Stimulated activated CD4-positive, alpha-beta T cell treated with anti-CD3 and anti-CD28 coated beads, Interleukin-4, amount 100 ng/mL, for 1 hour (primary cell): ENCODE measurements around the gene ACTN1.

ENCODE experiments used
- DNase-seq: peaks from one replicate; pipeline ENCODE4 v3.0.0-alpha.2; 2020

ACTN1 gene

DNA sequence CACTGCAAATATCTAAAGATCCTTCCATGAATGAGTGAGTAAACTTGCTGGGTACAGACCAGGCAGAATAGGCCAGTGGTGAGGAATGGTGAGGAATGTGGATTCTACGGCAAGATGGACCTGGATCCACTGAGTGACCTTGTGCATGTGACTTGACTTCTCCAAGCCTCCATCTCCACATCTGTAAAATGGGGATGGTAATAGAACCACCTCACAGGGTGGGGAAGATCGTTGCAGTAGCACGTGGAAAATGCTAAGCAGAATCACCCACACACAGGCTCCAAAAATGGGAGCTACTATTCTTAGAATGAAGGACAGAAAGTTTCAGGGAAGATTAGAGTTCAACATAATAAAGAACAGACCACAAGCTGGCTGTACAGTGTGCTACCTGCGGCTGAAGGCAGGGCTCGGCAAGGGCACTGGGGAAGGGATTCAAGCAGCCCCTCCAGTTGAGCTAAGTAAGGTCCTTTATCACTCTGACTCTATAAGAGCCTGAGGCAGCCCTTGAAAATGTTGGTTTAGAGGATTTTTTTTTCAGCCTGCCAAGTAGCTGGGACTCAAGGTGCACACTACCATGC lies 47.5 kb downstream of the ACTN1 start:
- no peak for DNase-seq

- DNase-seq, result no peak
Observed at GRCh38 chr14:68931063-68931462, 48.0 kb downstream of the ACTN1 start.

- no peak for DNase-seq
Observed at GRCh38 chr14:68929623-68930307, 49.3 kb downstream of the ACTN1 start.

DNA sequence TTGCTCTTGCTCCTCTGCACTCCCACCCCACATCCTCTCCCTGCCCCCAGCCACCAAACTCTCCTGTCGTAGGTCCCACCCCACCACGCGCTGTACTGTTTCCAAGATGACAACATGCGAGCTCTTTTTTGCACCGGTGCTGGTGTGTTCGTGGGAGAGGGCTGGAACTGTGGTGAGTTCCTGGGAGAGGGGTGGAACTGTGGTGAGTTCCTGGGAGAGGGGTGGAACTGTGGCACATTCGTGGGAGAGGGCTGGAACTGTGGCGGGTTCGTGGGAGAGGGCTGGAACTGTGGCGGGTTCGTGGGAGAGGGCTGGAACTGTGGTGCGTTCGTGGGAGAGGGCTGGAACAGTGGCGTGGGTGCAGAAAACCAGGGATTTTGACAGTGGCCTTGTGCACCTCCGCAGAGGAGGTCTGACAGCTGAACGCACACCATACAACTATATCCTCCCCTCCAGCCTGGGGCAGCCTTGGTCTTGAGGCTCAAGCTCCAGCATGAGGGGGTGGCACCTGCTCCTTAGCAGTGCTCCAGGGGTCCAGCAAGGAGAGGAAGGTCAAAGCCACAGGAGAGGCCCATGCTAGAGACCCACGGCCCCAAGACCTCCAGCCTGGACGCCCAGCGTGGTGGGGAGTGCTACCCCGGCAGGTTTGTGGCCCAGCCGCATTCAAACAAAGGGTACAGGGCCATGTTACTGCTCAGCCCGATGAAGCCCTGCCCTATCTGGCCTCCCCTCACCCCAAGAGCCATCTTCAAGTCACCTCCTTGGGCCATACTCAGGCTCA lies 50.1 kb downstream of the ACTN1 start:
- DNase-seq, result no peak

DNA sequence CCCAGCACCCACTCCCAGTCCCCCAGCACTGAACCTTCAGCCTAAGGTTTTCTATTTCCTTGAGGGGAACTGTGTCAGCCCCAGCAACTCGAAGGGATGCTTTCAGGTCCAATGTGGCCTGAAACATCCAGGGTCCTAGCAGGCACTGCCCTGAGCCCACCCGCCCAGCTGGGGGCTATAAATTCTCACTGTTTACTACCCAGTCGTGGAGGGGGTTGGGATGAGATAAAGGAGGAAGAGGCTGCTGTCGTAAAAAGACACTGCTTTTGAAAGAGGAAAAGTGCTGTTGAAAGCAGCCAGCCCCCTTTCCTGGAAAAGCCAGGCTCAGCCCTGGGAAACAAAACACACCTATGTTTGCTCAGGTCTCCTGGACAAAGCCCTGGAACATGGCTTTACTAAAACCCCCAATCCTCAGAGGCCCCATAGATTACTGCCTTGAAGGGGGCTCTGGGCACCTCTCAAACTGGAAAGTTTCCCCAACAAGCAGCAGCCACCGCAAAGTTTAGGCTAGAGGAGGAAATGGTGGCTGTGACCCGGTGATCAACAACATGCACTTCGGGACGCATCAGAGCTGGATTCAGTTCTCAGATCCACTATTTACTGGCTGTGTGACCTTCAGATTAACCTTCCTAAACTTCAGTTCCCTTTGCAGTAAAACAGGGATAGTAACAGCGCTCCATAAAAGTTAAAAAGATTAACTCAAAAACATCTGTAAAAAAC lies 51.0 kb downstream of the ACTN1 start:
- DNase-seq, result no peak

DNA sequence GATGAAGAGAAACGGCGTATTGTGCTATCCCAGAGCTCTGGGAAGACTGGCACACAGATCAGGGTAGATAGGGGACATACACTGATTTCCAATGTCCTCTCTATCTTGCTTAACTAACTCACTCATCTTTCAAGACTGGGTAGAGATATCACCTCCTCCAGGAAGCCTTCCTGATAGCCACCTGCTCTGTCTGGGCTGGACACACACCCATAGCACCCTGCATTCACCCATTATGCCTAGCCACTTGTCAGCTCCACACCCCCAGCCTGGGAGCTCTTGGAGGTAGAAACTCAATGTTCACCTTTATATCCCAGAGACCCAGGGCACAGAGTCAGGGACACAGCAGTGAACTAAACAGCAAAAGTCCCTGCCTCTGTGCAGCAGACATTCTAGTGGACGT lies 52.0 kb downstream of the ACTN1 start:
- no peak for DNase-seq

DNA sequence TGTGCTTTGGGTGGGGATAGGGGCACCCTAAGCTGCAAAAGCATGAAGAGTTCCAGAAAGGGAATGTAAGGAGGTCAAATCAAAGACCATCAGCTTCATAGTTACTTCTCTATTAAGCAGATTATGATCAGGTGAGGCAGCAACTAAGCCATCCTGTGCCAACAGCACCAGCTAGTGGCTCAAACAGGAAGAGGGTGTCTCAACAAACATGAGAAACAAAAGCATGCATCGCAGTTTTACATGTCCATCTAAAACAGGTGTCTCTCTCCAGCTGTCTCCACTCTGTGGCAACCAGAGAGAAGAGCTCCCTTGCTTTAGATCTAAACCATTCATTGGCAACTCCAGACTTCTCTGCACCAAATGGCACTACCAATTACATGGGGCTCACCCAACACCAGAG lies 52.9 kb downstream of the ACTN1 start:
- no peak for DNase-seq

DNA sequence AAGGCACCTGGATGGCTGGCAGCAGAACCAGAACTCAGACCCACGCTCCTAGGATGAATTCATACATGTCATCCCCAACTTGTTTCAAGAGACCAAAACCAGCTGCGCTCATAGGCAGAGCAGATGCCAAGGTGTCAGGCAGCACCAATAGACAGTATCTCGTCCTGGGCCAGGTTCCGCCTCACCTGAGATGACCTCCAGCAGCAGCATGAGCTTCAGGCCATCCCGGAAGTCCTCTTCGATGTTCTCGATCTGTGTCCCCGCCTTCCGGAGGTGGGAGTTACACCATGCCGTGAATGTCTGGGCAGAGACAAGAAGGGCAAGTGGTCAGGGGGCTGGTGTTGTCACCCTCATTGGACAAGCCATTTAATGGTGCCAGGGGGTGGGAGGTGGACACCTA lies 53.7 kb downstream of the ACTN1 start:
- no peak for DNase-seq

DNA sequence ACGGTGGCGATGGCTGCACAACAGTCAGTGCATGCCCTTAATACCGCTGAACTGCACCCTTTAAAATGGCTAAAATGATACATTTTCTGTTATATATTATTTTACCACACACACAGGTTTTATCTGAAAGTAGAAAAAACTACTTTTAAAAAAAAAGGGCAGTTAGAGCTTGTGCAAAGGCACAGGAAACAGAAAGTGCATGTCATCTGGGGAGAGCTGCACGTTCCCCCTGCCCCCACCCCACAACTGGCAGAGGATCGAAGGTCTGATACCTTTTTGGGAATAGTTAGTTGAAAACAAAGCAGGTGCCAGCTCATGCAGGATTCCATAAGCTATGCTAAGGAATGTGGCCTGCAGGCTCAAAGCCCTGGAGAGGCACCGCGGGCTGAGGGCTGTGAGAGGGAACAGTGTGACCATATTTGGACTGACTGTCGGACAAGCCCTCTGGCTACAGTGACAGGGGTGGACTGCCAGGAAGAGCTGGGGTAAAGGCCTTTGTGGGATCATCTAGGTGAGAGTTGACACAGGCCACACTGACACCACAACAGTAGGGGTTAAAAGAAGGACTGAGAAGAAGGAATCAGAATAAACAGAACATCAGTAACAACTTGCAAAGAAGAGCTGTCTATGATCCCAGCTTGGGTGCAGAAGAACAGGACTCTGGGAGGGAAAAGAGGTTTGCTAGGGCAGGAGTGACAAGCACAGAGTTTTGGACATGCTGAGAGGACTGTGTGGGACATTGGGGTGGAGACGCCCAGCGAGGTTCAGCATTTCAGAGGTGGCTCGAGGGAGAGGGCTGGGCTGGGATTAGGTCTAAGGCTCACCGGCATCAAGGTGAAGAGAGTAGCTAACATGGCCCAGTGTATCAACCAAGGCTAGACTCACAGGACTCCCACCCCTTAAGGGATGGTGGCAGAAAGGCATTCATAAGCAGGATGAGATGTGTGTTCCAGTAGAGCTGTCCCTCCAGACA lies 54.6 kb downstream of the ACTN1 start:
- no peak for DNase-seq

DNA sequence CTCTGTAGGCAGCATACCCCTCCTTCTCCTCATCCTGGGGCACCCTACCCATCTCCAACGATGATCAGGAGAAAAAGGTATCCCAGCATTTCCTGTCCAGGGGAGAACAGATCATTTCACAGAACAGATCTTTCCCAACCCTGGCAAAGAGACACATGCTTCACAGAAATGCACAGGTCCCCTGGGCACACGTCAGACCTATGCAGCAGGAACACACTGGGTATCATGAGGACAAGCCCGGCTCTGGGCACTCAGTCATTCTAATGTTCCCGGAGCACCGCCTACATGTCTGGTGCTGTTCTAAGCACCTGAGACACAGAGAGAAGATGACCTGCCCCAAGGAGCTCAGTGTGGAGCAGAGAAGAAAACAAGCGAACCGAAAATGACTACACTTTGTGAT lies 56.2 kb downstream of the ACTN1 start:
- DNase-seq, result no peak

- no peak for DNase-seq
Observed at GRCh38 chr14:68922201-68922621, 56.9 kb downstream of the ACTN1 start.

DNA sequence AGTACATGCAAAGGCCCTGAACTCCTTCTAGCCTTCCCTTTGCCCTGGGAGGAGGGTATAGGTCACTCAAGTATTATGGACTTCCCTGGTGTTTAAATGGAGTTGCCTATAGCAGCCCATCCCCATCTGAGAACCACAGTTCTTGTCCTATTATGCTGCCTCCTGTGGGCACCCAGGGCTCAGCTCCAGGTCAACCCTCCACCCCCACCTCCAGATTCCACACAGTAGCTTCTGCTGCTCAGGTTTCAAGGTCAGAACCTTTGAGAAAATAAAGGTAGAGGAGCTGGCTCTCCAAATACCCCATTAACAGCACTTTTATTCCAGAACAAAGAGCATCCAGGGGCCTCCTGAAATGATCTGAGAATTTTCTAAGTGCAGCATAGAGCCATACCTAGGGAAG lies 57.4 kb downstream of the ACTN1 start:
- DNase-seq, result no peak

DNA sequence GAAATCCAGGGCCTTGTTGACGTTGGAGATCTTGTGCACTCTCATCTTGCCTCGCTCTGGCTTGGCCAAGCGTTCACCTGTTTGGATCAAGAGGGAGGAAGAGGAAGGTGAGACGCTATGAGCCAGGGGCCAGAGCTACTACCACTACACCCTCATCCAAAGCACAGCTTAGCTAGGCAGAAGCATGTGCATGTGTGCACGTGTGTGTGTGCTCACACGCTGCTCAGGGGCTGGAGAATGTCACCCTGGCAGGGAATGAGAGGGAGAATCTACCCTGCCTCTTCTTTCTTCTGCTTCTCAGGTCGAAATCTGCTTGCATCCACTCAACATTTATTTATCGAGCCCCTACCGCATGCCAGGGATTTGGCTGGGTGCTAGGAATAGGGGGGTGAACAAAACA lies 58.1 kb downstream of the ACTN1 start:
- DNase-seq, result no peak

GRCh38 chr14:68919129-68919927 lies 59.8 kb downstream of the ACTN1 start:
- no peak for DNase-seq

GRCh38 chr14:68918612-68919011 lies 60.5 kb downstream of the ACTN1 start:
- DNase-seq, result no peak

DNA sequence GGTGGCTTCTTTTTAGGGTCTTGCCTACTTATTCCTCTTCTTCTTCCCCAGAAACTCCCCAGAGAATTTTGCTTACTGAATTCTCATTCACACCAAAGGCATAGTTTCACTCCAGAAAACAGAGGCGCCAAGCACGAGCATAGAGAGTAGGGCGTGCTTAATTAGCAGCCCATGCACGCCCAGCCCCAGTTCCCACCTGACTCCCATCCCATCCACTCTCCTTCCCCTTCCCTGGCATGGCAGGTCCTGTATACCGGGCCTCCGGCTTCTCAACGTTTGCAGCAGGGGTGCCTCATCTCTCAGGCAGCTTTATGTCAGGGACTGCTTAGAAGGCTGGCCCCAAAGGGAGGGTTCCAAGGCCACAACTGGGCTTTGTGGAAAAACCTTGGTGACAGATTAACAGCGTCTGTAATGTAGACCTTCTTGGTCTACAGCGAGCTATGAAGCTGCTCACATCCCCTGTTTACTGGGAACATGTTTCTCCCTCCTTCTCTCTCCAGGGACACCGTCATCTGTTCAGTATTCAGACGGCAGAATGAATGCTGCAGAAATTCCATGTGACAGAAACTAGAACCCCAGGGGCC lies 62.7 kb downstream of the ACTN1 start:
- no peak for DNase-seq

- no peak for DNase-seq
Observed at GRCh38 chr14:68913516-68913915, 65.6 kb downstream of the ACTN1 start.

DNA sequence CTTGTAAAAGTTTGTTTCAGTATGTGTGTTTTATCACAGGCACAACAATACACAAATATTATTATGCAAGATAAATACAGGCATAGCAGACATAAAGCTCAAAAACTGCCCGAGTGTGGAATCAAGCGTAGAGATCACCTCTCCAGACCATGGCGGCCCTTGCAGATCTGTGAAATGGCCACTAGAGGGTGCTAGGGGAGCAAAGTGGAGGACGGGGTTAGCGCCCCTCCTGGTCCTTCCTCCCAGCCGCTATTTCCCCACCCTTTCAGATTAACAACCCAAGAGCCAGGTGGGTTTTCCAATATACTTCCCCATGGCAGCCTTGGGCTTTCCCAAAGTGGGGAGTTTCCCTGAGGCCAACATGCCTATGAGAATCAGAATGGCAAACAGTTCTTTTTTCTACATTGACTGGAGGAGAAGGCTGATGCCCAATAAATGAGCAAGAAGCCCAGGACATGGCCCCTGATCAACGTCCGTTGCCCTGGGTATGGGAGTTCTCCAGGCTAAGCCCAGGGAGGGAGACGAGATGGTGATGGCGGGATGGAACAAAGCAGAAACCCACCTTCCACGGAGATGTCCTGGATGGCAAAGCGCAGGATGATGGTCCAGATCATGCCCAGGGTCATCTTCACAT lies 67.4 kb downstream of the ACTN1 start:
- DNase-seq, result peak; percentile 72

DNA sequence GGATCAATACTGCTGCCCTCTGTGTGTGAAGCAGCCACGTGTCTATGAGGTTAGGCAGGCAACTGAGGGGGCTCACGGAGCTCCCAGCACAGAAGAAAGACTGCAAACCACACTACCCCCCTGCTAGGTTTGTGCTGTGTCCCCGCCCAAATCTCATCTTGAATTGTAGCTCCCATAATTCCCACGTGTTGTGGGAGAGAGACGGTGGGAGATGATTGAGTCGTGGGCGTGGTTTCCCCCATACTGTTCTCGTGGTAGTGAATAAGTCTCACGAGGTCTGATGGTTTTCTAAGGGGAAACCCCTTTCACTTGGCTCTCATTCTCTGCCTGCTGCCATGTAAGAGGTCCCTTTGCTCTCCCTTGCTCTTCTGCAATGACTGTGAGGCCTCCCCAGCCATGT lies 68.6 kb downstream of the ACTN1 start:
- no peak for DNase-seq

DNA sequence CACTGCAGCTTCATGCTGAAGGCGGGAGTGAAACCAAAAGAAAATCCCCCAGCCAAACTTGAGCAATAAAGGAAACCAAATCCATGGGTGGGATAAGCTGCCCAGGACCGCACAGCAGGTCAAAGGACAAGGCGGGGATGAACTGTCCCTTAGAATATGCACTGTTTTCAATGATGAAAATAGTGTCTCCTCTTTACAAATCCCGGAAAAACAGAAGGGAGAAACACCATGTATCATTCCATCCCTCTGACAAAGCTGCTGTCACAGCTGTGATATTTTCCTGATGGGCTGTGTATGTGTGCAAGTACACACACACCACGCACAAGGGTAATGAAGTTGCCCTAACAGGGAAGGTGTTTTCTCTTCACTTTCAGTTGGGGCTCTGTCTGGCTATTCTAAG lies 70.3 kb downstream of the ACTN1 start:
- no peak for DNase-seq

DNA sequence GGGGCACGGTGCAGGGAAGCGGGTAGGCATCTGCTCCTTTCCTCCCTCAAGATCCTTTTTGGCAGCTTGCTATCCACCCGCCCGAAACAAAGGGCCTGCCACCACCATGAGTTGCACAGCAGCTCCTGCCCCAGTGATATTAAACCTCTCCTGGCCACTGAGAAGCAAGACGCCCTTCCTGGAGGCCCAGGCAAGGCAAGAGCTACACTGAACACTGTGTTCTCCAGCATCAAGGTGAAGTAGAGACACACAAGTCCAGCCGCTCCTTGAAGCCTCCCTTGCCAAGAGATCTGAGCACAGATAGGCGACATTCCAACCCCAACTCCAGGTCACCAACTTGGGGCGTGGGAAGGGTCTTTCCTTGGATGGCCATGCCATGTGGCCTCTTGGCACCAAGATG lies 70.9 kb downstream of the ACTN1 start:
- DNase-seq, result no peak
